Measurements from ENCODE around the gene P2RY13.

Gene P2RY13

GRCh38 chr3:151320131-151320530 is 9.2 kb downstream of the P2RY13 start:
- DNase-seq (ENCODE audit: low read depth in 2 of 2) = no peak

GRCh38 chr3:151319628-151320027 is 9.7 kb downstream of the P2RY13 start:
- no peak for DNase-seq (ENCODE audit: low read depth in 2 of 2)

GRCh38 chr3:151318991-151319390 is 10.4 kb downstream of the P2RY13 start:
- no peak for DNase-seq (ENCODE audit: low read depth in 2 of 2)

- DNase-seq (ENCODE audit: low read depth in 2 of 2) = no peak
Observed at GRCh38 chr3:151318313-151318712, 11.0 kb downstream of the P2RY13 start.

GRCh38 chr3:151316267-151316991 is 12.9 kb downstream of the P2RY13 start, which contains the start of gene GPR87:
GPR87 (minus strand) TSS chr3:151316820; CDS start chr3:151300100, 16,720 bp downstream.
- DNase-seq (ENCODE audit: low read depth in 2 of 2) = no peak

GRCh38 chr3:151315846-151316245 is 13.5 kb downstream of the P2RY13 start:
- no peak for DNase-seq (ENCODE audit: low read depth in 2 of 2)

GRCh38 chr3:151315136-151315535 is 14.2 kb downstream of the P2RY13 start:
- no peak for DNase-seq (ENCODE audit: low read depth in 2 of 2)

- no peak for DNase-seq (ENCODE audit: low read depth in 2 of 2)
Observed at GRCh38 chr3:151314593-151314992, 14.8 kb downstream of the P2RY13 start.

- no peak for DNase-seq (ENCODE audit: low read depth in 2 of 2)
Observed at GRCh38 chr3:151314137-151314536, 15.2 kb downstream of the P2RY13 start.

GRCh38 chr3:151312972-151313371 is 16.4 kb downstream of the P2RY13 start:
- no peak for DNase-seq (ENCODE audit: low read depth in 2 of 2)

- DNase-seq (ENCODE audit: low read depth in 2 of 2) = no peak
Observed at GRCh38 chr3:151309566-151309965, 19.8 kb downstream of the P2RY13 start.

- DNase-seq (ENCODE audit: low read depth in 2 of 2) = no peak
Observed at GRCh38 chr3:151307583-151308488, 21.5 kb downstream of the P2RY13 start.

GRCh38 chr3:151307131-151307530 is 22.2 kb downstream of the P2RY13 start:
- DNase-seq (ENCODE audit: low read depth in 2 of 2) = no peak

- DNase-seq (ENCODE audit: low read depth in 2 of 2) = no peak
Observed at GRCh38 chr3:151306168-151306810, 23.1 kb downstream of the P2RY13 start.

GRCh38 chr3:151305775-151306151 is 23.6 kb downstream of the P2RY13 start:
- DNase-seq (ENCODE audit: low read depth in 2 of 2) = no peak

- DNase-seq (ENCODE audit: low read depth in 2 of 2) = no peak
Observed at GRCh38 chr3:151305060-151305774, 24.1 kb downstream of the P2RY13 start.

- DNase-seq (ENCODE audit: low read depth in 2 of 2) = no peak
Observed at GRCh38 chr3:151303751-151304150, 25.6 kb downstream of the P2RY13 start.

- DNase-seq (ENCODE audit: low read depth in 2 of 2) = no peak
Observed at GRCh38 chr3:151301787-151302186, 27.6 kb downstream of the P2RY13 start.

GRCh38 chr3:151300539-151300938 is 28.8 kb downstream of the P2RY13 start:
- no peak for DNase-seq (ENCODE audit: low read depth in 2 of 2)

- DNase-seq (ENCODE audit: low read depth in 2 of 2) = no peak
Observed at GRCh38 chr3:151299006-151299405, 30.3 kb downstream of the P2RY13 start.

GRCh38 chr3:151297429-151297828 is 31.9 kb downstream of the P2RY13 start:
- DNase-seq (ENCODE audit: low read depth in 2 of 2) = no peak

- DNase-seq (ENCODE audit: low read depth in 2 of 2) = no peak
Observed at GRCh38 chr3:151296226-151296625, 33.1 kb downstream of the P2RY13 start.
